ENCODE data around the gene TMEFF2.

The TMEFF2 gene

DNA sequence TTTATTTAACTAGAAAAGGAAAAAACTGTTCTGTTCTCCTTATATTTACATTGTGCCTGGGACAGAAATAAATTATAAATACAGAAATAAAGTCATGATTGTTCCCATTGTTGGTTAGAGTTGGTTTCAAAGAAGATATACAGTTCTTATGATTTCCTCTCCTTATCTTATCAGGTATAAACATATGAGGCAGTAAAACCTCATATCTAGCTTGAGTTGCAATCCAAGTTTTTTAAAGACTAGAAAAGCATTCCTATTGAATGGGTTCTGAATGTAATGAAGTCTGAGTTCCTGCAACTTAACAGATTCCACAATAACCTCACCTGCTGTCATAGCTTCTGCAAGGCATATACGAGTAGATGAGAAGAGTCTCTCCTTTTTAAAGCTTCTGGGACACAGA, 233.2 kb downstream of the TMEFF2 start:
- DNase-seq (ENCODE audit: low read depth) = no peak

DNA sequence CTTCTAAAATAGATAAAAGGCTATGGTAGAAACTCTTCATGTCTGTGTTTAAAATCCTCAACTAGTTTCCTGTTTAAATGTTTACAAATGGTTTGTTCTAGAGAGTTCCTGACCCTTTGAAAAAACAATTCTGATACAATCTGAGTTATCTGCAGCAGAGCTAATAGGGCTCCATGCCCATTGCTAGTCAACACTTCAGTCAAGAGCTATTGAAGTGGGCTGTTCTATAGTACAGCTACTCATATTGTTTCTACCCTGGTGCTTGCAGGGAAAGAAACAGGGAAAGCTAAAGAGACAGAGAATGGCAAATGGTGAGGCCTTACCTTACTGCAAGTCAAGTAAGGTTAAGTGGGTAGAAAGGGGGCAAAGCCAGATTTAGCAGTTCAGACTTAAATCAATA, 235.5 kb downstream of the TMEFF2 start:
- DNase-seq (ENCODE audit: low read depth) = no peak

DNA sequence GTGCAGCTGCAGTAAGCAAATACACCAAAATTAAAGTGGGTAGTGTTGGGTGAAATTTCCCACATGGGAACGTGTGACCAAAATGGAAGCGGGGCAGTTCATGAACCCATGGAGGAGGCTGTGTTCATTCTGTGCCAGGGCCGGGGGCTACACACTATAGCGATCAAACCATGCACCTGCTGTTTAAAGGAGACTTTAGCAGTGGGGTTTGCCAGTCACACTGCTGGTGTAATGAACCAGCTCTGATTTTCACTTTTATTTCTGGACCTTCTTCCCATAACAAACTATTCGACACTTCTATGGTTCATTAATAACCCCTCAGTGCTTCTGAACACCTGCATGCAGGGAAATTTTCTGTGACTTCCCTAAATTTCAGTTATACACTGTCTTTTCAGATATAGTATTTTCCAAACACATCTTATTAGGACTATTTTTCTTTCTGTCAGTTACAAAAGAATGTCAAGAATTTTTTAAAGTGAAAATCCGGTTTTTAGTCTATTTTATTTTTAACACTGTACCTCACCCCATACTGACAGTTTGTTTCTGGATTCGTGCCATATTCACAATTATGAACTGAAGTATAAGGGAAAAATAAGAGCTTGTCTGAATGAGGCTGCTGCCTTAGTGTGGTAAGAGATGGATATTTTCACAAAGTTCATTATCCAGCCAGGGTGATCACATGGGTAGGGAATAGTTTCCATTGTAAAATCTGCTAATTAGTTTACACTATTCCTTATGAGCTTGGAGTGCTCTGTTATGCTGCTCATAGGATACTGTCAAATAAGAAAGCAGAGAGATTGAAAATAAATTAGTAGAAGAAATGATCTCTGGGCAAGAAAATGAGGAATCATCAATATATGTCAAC, 236.5 kb downstream of the TMEFF2 start:
- DNase-seq (ENCODE audit: low read depth) = no peak

DNA sequence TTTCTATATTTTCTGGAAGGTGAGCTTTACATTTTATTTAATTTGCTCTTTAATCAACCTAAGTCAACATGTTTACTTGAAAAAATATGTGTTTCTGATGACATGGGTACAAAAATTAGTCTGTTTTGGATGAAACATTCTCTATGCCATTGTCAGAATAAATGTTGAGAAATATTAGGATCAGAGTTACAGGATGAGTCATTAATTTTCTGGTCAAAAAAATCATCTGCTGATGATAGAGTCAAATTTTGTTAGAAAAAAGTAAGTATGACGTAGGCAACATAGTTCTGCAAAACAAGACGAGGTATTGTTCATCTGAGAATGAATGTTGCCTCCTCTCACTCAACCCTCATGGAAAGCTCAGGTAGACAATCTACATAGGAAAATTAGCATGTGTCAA, 240.3 kb downstream of the TMEFF2 start:
- DNase-seq (ENCODE audit: low read depth) = no peak

DNA sequence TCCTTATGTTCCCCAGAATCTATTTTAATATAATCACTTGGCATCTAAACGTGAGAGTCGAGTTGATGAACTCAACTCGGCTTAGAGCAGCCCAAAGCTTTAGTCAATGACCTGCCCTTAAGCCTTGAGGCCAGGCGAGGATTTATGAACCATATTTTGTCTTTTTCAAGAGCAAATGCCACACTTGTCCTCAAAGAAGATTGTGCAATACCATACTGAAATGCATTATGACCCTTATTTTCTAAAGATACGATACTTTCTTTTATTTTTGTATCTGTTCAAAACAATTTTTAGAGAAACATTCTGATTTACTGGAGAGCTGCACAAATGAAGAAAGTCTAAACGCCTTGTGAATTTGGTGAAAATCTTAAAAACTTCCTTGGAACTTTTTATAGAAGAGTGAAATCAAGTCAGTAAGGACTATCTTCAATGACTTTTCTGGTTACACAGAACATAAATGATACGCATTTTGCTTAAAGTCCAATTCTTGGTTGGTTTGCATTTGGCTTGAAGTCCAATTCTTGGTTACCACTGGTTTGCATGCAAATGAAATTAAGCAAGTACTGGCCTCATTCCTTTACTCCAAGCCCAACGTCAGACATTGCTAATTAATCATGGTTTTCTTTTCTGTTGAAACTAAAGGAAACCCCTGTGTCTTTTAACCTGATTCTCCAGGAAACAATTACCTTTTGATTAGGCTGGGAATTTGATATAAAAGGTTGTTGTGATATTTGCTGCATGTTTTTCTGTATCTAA, 242.0 kb downstream of the TMEFF2 start:
- no peak for DNase-seq (ENCODE audit: low read depth)

DNA sequence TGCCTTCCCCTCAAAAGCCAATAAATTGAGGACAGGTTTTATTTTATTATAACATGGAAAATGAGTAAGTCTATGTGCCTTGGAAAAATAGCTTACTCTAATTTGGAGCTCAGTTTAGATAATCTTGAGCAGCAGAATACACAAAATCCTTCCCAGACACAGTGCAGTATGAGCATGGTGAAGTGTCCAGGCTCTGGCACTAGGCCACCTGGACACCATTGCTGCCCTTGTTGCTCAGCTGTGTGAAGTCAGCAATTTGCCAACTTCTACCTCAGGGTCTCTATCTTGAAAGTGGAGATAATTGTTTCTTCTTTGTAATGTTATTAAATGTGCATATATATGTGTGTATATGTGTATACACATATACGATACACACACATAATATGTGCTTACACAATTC, 242.9 kb downstream of the TMEFF2 start:
- DNase-seq (ENCODE audit: low read depth) = no peak

DNA sequence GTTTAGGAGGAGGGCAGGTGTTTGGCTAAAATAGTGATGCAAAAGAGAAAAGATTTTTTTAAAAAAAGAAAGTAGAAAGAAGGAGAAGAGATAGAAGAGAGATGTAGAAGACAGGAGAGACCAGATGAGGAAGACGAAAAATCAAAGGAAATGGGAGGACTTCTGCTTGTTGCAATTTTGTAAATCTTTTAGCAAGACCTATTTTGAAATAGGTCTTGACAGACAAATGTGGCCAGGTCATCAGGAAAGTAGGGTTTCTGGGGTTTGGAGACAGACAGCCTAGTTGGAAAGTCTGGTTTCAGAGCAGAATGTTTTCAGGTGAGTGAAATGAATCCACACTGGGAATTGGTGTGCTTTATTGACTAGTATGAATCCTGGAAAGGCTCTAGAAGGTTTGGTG, 243.4 kb downstream of the TMEFF2 start:
- DNase-seq (ENCODE audit: low read depth) = no peak

DNA sequence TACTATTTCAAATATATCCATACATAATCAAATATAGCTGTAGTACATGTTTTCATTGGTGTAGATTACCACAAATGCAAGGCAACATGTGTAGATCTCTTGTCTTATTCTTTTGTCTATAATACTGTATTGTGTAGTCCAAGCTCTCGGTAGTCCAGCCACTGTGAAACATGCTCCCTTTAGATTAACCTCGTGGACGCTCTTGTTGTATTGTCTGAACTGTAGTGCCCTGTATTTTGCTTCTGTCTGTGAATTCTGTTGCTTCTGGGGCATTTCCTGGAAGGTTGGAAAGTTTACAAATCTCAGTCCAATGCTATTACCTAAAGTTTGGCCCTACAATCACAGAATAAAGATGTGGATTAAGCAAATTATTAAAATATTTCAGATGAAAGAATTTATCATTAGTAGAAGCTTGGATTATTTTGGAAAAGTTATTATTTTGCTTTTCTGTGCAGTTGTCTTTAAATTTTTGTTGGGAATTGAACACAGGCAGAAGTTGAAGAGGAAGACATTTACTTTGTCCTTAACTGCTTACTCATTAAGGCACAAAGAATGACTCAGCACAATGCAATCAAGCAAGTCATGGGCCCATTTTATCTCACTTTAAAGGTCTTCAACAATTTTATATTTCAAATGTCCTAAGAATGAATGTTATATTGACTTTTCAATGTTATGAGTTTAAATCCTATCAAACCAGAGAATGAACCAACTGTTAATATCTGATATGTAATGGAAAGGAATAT, 244.4 kb downstream of the TMEFF2 start:
- DNase-seq (ENCODE audit: low read depth) = no peak

DNA sequence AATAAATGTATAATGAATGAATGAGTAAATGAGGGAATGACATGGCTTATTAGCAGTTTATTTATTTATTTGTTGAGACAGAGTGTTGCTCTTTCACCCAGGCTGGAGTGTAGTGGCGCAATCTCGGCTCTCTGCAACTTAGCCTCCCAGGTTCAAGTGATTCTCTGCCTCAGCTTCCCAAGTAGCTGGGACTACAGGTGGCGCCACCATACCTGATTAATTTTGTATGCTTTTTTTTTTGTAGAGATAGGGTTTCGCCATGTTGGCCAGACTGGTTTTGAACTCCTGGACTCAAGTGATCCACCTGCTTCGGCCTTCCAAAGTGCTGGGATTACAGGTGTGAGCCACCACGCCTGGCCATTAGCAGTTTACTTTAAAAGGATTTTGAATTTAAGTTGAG, 247.5 kb downstream of the TMEFF2 start:
- no peak for DNase-seq (ENCODE audit: low read depth)

DNA sequence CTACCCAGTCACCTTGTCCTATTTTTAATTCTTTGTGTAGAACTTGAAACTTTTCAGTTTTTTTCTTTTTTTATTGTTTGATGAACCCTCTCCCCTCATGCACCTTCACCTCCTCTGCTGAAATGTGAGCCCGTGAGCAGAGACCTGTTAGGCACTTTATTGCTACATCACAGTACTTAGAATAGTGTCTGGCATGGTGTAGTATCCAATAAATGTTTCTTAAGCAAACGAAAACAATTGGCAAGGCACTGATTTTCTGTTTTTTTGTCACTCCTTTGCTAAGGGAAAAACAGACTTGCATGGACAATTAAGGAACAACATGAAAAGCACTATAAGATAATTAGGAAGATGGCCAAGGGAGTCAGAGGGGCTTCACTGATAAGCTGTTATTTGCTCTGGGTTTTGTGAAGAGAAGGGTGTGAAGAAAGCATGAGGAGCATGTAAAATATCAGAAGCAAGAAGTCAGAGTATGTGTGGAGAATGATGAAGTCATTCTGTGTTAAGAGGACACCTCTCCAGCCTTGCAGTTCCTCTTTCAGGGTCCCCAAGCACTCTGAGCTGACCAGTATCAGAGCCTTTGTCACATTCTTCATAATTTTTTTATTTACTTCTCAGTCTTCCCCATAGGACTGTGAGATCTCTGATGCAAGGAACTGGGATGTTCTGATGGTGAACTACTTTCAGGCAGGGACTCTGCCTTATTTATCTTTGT, 248.1 kb downstream of the TMEFF2 start:
- no peak for DNase-seq (ENCODE audit: low read depth)

DNA sequence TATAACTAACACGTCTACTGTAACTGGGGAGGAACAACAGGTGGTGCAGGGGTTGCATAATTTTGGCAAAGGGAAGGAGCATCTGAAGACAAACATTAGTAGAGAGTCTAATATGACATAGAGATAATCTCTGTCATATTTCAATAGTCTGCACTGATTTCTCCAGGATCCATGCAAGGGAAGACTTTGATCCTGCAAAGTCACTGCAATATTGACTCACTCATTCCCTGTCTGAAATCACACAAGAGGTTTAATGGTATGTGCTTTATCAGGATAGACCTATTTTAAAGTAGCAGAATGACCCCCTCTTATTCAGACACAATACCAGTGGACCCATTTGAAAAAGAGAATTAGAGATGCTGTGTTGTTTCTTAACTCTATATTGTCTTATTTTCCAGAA, 249.1 kb downstream of the TMEFF2 start:
- no peak for DNase-seq (ENCODE audit: low read depth)

DNA sequence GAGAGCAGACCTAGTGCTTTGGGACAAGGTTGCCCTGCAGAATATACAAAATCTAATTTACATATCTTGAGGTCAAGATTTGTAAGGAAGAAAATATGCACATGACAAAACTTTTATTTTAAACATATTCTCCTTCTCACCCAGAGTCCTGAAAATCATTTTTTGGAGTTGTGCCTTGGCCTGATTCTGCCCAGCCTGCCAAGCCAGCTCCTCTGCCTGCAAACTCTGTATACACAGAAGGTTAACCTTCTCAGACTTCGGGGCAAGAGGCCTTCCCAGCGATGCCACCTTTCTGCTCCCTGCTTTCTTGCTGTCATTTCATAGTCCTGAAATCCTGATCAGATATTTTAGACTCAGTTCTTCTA, 252.0 kb downstream of the TMEFF2 start:
- DNase-seq (ENCODE audit: low read depth) = no peak

DNA sequence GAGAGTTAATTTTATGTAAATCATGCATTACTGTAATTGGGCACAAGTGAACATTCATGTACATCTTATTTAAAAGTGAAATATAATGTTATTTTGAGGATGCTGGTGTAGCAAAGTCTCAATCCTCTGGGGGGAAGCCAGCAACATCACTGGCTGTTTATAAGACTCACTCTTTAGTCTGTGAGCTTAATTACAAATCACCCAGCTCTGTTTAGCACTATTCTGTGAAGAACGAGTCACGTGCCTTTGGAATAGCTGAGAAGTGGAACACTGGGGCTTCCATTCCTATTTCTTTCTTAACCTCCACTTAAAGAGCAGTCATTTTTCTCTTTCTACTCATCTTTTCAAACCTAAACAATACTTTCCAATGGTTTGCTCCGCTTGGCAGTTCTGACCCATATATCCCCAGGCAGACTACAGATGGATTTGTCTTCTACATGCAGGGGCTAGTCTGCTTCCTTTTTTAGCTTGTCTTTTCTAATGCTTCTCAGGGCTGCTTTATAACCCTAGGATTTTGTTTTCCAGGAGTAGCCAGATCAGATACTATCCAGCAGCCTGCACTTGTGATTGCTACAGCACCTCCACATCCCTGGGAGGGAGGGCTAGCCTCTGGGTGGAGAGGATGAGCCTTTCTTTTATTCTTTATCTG, 252.5 kb downstream of the TMEFF2 start:
- no peak for DNase-seq (ENCODE audit: low read depth)

DNA sequence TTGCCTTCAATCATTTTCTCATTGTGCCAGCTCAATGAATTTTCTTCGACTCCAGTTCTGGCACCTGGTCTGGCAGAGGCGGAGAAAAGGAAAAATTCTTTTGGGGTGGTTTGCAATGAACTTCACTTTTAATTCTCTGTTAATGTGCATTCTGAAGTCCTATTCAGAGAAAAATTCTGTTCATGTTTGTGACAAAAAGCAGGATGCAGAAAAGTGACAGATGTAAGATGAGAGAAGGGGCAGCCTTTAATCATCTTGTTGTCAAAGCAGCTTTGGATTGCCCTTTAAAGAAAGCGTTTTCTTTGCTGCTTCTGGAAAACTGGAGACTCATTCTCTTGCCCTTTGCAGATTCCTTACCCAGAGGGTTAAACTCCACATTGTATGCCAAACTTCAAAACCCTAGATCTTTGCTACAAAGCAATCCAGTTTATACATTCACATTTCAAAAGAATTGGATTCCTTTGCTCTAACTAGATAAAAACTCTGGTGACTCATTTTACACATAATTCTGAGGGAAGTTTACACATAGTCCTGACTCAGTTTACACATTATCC, 253.3 kb downstream of the TMEFF2 start:
- DNase-seq (ENCODE audit: low read depth) = no peak

DNA sequence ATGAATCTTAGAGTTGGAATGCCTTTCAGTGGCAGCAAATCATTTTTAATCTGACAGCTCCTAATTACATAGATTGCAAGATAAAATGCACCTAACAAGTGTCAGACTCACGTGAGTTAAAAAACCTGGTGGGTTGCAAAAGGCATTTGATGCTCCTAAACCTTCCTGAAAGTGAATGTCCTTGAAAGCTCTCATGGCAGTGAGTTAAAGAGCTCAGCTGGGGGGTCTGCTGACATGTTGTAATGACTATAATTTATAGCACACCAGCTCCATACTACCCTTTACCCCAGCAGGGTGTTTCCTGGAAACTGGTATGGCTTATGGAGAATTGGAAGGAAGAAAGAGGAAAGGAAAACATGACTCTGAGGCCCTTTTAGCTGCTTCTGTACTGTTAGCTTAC, 256.0 kb downstream of the TMEFF2 start:
- DNase-seq (ENCODE audit: low read depth) = no peak

DNA sequence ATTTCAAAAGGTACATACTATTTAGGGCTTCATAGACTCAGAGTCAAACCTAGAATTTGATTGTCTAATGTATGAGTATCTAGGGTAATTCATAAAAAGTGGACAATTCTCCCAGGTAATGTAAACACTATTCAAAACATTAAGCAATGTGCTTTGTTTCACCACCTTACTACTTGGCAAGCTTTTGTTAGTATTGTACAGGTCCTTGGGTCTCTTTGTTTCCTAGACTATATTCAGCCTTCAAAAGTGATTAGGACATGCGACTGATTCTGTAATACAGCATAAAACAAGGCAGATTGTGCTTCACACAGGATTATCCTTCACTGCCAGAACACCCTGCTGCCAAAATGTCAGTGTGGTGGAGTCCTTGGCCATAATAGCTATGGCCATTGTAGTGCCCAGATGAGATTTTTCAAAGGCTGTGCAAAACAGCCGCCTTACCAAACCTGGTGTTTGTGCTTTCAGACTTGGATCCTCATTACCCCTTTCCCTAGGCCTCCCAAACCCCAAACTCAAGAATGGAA, 257.8 kb downstream of the TMEFF2 start:
- DNase-seq (ENCODE audit: low read depth) = no peak

DNA sequence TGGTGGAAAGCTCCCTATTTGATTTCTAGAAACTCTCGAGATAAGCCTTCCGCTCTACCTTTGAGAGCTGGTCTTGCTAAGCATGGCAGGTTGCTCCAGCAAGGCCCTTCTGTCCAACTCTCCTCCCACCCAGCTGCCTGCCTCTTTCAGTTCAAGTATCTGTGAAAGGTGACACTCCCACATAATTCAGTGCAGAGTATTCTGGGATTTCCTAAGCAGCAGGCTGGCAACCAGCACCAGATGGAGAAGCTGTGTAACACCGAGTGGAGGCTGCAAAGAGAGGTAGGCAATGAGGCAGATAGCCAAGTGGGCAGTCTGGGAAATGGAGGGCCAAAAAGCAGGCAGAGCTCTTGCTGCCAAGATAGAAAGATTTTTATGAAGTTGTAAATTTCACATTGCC, 259.5 kb downstream of the TMEFF2 start:
- no peak for DNase-seq (ENCODE audit: low read depth)

DNA sequence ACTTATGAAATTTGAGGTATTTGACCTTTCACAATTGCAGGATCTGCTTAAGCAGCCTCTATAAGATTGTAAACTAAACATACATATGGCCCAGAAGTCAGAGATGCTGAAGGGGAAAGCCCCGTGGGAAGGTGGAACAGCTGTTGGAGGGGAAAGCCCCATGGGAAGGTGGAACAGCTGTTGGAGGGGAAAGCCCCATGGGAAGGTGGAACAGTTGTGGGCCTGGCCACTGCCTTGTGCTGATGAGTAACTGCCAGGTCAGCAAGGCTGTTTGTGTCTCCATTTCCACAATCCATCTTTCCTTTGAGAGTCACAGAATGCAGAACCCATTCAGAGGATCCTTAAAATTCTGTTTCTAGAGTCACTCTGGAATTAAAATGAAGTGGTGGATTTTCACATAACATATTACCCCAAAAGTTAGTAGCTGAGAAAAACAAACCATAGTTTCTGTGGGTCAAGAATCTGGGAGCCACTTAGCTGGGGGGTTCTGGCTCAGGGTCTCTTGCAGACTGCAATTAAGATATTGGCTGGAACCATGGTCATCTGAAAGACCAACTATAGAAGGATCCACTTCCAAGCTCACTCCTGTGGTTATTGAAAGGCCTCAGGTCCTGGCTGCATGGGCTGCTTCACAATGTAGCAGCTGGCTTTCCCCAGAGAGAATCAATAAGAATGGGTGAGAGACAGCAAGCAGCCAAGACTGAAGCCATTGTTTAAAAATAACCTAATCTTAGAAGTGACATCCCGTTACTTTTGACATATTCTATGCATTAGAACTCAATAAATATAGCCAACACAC, 261.2 kb downstream of the TMEFF2 start:
- DNase-seq (ENCODE audit: low read depth) = no peak

DNA sequence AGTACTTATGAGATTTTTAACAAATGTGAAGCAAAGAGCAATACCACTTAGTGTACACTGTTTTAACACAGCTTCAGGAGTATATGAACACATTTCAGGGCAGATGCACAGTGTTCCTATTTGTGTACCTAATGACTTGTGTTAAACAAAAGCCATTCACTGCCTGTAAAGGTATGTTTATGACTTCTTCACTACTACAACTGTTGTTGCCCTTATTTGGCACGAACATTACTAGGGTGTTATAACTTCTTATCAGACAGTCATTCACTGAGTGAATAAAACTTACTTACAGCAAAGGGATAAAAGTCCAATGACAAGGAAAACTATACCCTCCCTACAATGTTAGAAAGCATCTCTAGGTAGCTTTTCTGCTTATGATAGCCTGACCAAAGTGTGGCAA, 262.4 kb downstream of the TMEFF2 start:
- DNase-seq (ENCODE audit: low read depth) = no peak

DNA sequence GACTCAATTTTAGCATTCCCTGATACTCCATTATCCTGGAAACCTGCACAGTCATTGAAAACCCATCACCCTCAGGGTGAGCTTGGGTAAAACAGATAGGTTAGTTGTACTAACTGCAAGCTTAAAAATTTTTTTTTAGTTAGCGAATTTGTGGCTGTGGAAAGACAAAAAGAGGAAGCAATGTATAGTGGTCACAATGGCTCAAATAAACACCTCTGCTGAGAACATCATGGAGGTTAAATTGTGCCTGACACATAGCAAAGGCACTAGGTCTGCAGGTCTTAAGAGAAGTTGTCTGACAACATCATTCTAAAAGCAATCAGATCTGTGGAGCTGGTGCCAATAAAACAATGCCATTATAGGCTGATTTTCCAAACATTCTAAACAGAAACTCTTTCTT, 263.4 kb downstream of the TMEFF2 start:
- no peak for DNase-seq (ENCODE audit: low read depth)
